Esophagus (tissue), 2 donors: ENCODE results near the gene WDR35. TPM values are rescaled to one million over a fixed set of nuclear protein-coding genes. Genes with fewer than 3 reads are reported as not detected.

Experiments
- H3K27ac ChIP-seq, 2 donors: one replicate each; pipeline ENCODE4 v1.5.1; 2013; ENCODE audit warnings: low read depth in 2 of 2, mild to moderate bottlenecking in 2 of 2, inconsistent platforms in 1 of 2, low read length in 1 of 2, moderate library complexity in 1 of 2
- H3K27me3 ChIP-seq, 2 donors: one replicate each; pipeline ENCODE4 v1.6.1; 2013; ENCODE audit warnings: low read length in 2 of 2, control low read depth in 1 of 2, mild to moderate bottlenecking in 1 of 2; ENCODE audit not compliant: insufficient read depth in 2 of 2, control insufficient read depth in 1 of 2
- H3K36me3 ChIP-seq, 2 donors: one replicate each; pipeline ENCODE4 v1.6.1; 2013; ENCODE audit warnings: low read length in 1 of 2; ENCODE audit not compliant: control insufficient read depth in 2 of 2, insufficient read depth in 2 of 2
- H3K4me1 ChIP-seq, 2 donors: one replicate each; pipeline ENCODE4 v1.6.1; 2013; ENCODE audit warnings: low read length in 1 of 2; ENCODE audit not compliant: control insufficient read depth in 2 of 2, insufficient read depth in 2 of 2
- H3K4me3 ChIP-seq, 2 donors: one replicate each; pipeline ENCODE4 v1.5.1; 2013; ENCODE audit warnings: low read length in 2 of 2, mild to moderate bottlenecking in 2 of 2, low read depth in 1 of 2, moderate library complexity in 1 of 2
- H3K9me3 ChIP-seq, 2 donors: one replicate each; pipeline ENCODE4 v1.6.1; 2013; ENCODE audit warnings: mild to moderate bottlenecking in 2 of 2, low read depth in 1 of 2, low read length in 1 of 2, moderate library complexity in 1 of 2; ENCODE audit not compliant: control insufficient read depth in 2 of 2, insufficient read depth in 1 of 2
- WGBS, 2 donors: extraction: QIAGEN DNeasy Blood & Tissue Kit; methylation state at CpG; one replicate each; pipeline ENCODE4 v1.1.7; 2013; 5-methylcytosine and 5-hydroxymethylcytosine counted together
- polyA plus RNA-seq, 2 donors: library from polyadenylated mRNA; stranded (reverse); fragments of 200-250 nt; gene quantifications; one replicate each; pipeline ENCODE4 v1.2.3, GENCODE V29; 2013
- donor health status: healthy with polysubstance abuse.
- donor health status: Bipolar disorder and iron deficiency.

Gene WDR35
- polyA plus RNA-seq, 2 donors = 0.83 to 1.3 TPM

DNA sequence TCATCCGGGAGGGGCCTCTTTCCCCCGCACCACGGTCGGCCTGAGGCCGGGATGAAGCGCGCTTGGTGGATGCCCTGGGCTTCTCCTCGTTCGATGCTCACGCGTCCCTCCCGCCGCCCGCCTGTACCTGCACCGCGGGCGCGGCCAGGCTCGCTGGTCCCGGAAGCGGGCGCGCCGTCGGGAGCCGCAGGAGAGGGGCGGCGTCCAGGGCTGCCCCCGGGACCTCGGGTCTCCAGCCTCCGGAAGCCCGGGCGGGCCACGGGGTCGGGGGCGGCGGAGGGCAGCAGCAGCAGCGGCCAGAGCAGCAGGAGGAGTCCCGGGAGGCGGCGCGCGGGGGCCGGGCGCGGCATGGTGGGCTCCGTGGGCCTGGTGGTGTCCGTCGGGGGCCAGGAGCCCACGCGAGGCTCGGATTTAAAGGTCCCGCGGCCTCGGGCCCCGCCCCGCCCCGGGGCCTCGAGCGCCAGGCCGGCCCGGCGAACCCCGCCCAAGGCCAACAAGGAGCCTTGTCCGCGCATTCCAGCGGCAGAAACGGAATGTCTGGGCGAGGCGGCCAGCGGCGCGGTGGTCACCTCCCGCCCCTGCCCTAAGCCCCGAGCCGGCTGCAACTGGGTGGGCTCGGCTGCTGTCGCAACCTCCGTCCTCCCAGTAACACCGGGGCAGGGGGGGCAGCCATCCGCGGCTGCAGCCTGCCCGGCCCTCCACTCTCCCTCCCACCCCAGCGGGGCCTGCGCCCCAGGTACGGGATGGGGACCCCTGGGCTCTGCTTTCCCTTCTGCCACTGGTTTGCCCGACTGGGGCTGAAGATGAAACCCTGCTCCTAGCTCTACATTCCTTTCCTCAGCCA, 22.6 kb upstream of the WDR35 start, which contains the start of gene MATN3:
TSS of gene MATN3 (minus strand) at position 387 of the 844 bp plus-strand sequence. CDS start at position 350, 37 bp downstream.
- 1% methylated on average over 56 to 87 of the region's 87 CpGs for WGBS, 2 donors
- peak within 1 kb of the TSS; percentile 11 to 46 for H3K27ac ChIP-seq

GRCh38 chr2:20012032-20012281, 22.1 kb upstream of the WDR35 start:
- H3K27ac ChIP-seq = no peak overlapping the region
- no peaks in the 10 kb centered on the region for H3K4me1 ChIP-seq
- H3K27me3 ChIP-seq = no peaks in the 10 kb centered on the region
- WGBS, 2 donors = 25 to 34% methylated on average over 4 of the region's 4 CpGs
- peak overlapping the region; percentile 42 to 54 for H3K4me3 ChIP-seq
- no peaks in the 10 kb centered on the region for H3K9me3 ChIP-seq
- H3K36me3 ChIP-seq = no peaks in the 10 kb centered on the region

More for the DNA sequence above, 22.6 kb upstream of the WDR35 start, which contains the start of gene MATN3:
- H3K4me3 ChIP-seq = peak within 1 kb of the TSS; percentile 42 to 54
- no peaks in the 10 kb centered on the region for H3K9me3 ChIP-seq
- no peaks in the 10 kb centered on the region for H3K4me1 ChIP-seq
- H3K27me3 ChIP-seq = no peaks in the 10 kb centered on the region
- no peaks in the 10 kb centered on the region for H3K36me3 ChIP-seq

- H3K27me3 ChIP-seq = no peaks in the 10 kb centered on the region
- no peak overlapping the region for H3K4me3 ChIP-seq
- H3K9me3 ChIP-seq = no peaks in the 10 kb centered on the region
- no peak overlapping the region for H3K27ac ChIP-seq
- 79% methylated on average over 14 of the region's 14 CpGs for WGBS, 2 donors
- H3K36me3 ChIP-seq = no peaks in the 10 kb centered on the region
- H3K4me1 ChIP-seq = no peaks in the 10 kb centered on the region
These were observed 21.5 kb upstream of the WDR35 start for GRCh38 chr2:20011276-20012031.

DNA sequence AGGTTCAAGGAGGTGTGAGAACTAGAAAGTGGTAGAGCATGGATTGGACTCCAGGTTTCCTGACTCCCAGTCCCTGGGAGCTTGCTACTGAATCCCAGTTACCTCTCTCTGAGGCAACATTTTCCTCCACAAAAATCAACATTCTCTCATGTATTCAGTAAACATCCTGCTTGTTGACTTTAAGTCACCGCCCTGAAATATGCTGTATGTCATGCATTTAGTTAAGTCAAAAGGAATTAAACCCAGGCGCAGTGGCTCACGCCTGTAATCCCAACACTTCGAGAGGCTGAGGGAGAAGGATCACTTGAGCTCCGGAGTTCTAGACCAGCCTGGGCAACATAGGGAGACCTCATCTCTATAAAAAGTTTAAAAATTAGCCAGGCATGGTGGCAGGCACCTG, 18.8 kb upstream of the WDR35 start:
- Histone ChIP-seq H3K9me3 (no peaks in the 10 kb centered on the region), H3K36me3 (no peaks in the 10 kb centered on the region), H3K4me3 (no peak overlapping the region), H3K4me1 (no peaks in the 10 kb centered on the region), H3K27me3 (no peaks in the 10 kb centered on the region), H3K27ac (no peak overlapping the region)
- WGBS, 2 donors = 70 to 77% methylated on average over 5 of the region's 5 CpGs

DNA sequence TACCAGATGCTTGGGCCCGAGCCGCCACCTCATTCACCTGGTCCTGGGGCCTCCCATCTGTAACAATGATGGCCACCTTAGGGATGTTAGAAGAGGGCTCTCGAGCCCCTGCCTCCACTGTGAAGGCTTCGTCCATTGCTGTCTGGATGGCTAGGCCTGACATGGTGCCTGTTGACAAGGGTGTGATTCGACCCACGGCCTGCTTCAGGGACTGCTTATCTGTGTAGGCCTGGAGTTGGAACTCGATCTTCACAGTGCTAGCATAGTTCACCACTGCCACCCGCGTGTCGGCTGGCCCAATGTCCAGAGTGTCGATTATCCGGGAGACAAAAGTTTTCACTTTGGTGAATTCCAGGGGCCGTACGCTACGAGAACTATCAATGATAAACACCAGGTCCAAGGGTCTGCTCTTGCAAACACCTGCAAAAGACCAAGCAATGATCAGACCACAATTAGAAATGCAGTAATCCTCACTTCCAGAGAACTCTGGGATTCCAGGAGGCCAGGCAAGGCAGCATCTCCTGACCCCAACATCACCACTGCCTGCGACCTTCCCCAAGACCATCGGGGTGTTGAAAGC, 16.1 kb upstream of the WDR35 start:
- Histone ChIP-seq H3K36me3 (no peaks in the 10 kb centered on the region), H3K4me1 (no peaks in the 10 kb centered on the region), H3K9me3 (no peaks in the 10 kb centered on the region), H3K27me3 (no peaks in the 10 kb centered on the region), H3K4me3 (no peak overlapping the region), H3K27ac (no peak overlapping the region)
- WGBS, 2 donors = 88 to 89% methylated on average over 17 of the region's 17 CpGs

- no peaks in the 10 kb centered on the region for H3K36me3 ChIP-seq
- no peaks in the 10 kb centered on the region for H3K4me1 ChIP-seq
- H3K27ac ChIP-seq = no peak overlapping the region
- WGBS, 2 donors = 85 to 96% methylated on average over 10 of the region's 10 CpGs
- H3K9me3 ChIP-seq = no peaks in the 10 kb centered on the region
- H3K27me3 ChIP-seq = no peaks in the 10 kb centered on the region
- H3K4me3 ChIP-seq = no peak overlapping the region
These were observed 15.2 kb upstream of the WDR35 start for GRCh38 chr2:20005067-20005627.

- peaks cover 0 to 2% of the 10 kb centered on the region in 2 donors for H3K27me3 ChIP-seq
- no peak overlapping the region for H3K27ac ChIP-seq
- no peaks in the 10 kb centered on the region for H3K36me3 ChIP-seq
- no peaks in the 10 kb centered on the region for H3K4me1 ChIP-seq
- no peaks in the 10 kb centered on the region for H3K9me3 ChIP-seq
- no peak overlapping the region for H3K4me3 ChIP-seq
- 73 to 75% methylated on average over 2 of the region's 2 CpGs for WGBS, 2 donors
These were observed 11.5 kb upstream of the WDR35 start for GRCh38 chr2:20001361-20001863.

DNA sequence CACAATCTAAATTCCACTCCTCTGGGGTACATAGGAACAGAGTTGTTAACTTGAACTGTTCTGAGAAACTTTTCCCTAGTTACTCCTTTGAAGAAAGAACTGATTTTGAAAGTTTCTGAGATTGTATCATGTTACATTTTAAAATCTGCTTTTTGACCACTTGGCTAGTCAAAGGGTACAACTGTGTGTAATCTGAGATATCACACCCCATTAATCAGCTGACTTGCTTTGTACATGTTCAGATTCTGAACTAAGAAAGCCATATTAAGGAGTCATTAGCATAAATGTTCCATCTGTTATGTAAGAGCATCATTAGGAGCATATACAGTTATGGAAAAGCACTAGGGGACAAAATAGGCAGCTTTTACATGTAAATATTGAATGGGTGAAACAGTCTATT, 3.8 kb upstream of the WDR35 start:
- no peak overlapping the region for H3K27ac ChIP-seq
- H3K9me3 ChIP-seq = peaks cover 0 to 3% of the 10 kb centered on the region in 2 donors
- H3K27me3 ChIP-seq = peaks cover 0 to 2% of the 10 kb centered on the region in 2 donors
- no peaks in the 10 kb centered on the region for H3K36me3 ChIP-seq
- H3K4me3 ChIP-seq = no peak overlapping the region
- peaks cover 2 to 5% of the 10 kb centered on the region in 2 donors for H3K4me1 ChIP-seq

DNA sequence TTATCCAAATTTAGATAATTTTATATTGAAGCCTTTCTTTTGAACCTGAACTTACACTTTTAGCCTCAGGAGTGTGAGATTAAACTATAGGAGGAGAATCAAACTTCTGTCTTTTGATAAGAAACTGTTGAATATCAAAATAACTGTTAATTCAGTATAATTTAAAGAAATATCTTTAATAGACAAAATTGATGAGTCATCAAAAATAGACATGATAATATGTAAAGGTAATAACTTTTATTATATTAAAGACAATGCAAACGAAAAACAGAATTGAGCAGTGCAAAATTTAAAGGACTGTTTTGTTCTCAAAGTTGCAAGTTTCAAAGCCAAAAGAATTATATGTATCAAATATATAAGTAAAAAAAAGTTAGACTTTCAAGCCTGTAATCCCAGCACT, 2.0 kb upstream of the WDR35 start:
- Histone ChIP-seq H3K4me1 (peaks cover 2 to 5% of the 10 kb centered on the region in 2 donors), H3K9me3 (peaks cover 0 to 3% of the 10 kb centered on the region in 2 donors), H3K27ac (no peak overlapping the region), H3K27me3 (no peaks in the 10 kb centered on the region), H3K36me3 (no peaks in the 10 kb centered on the region), H3K4me3 (no peak overlapping the region)
- WGBS, 2 donors = 87 to 88% methylated on average over 1 of the region's 1 CpG
